Tibial nerve (tissue), 4 donors: Measurements from ENCODE around the gene FAAH.

ENCODE experiments used
- EP300 ChIP-seq, 2 donors: sonication (generic); formaldehyde crosslinking; IDR thresholded peaks; one replicate each; pipeline ENCODE4 v1.6.1; 2017; ENCODE audit warnings: antibody characterized with exemption in 2 of 2, mild to moderate bottlenecking in 1 of 2
- POLR2A ChIP-seq, 2 donors: fragments of 450-650 bp; IDR thresholded peaks; one replicate each; pipeline ENCODE4 v1.6.1; 2017; ENCODE audit warnings: antibody characterized with exemption in 2 of 2, mild to moderate bottlenecking in 2 of 2, moderate library complexity in 2 of 2
- TF ChIP-seq, protein P1 (sequence below), 5 experiments: fragments of 200-600 bp in 3 of 5; fragments of 450-650 bp in 2 of 5; sonication (generic) in 3 of 5; IDR thresholded peaks; one replicate each; pipeline ENCODE4 v1.5.1; 2016 to 2019; ENCODE audit warnings: antibody characterized with exemption in 5 of 5, mild to moderate bottlenecking in 3 of 5, moderate library complexity in 2 of 5

DNA sequence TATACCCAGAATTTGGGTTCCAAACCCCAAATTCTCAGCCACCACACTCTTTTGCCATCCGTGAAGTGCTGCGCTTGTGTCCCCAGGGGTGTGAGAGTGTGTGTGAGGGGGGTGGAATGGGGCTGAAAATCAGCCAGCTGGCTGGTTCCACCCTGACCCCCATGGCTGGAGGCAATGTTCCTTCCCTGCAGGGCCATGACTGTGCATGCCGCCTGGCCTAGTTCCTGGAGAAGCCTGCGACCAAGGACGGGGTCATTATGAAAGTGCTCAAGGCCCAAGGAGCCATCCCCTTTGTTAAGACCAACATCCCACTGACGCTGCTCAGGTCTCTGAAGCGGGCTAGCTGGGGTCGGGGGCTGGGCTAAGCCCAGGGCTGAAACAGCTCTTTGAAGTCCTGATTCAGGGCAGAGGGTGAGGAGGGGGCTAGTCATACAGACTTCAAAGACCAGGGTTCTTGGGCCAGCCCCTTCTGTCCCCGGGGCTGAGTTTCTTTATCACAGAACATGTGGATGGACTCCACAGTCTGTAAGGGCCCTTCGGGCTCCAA, 38.7 kb downstream of the FAAH start:
- TF ChIP-seq, protein P1, sequence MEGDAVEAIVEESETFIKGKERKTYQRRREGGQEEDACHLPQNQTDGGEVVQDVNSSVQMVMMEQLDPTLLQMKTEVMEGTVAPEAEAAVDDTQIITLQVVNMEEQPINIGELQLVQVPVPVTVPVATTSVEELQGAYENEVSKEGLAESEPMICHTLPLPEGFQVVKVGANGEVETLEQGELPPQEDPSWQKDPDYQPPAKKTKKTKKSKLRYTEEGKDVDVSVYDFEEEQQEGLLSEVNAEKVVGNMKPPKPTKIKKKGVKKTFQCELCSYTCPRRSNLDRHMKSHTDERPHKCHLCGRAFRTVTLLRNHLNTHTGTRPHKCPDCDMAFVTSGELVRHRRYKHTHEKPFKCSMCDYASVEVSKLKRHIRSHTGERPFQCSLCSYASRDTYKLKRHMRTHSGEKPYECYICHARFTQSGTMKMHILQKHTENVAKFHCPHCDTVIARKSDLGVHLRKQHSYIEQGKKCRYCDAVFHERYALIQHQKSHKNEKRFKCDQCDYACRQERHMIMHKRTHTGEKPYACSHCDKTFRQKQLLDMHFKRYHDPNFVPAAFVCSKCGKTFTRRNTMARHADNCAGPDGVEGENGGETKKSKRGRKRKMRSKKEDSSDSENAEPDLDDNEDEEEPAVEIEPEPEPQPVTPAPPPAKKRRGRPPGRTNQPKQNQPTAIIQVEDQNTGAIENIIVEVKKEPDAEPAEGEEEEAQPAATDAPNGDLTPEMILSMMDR (IDR thresholded peaks at IDR 0.05): no peak
- no peak for TF ChIP-seq POLR2A (IDR thresholded peaks at IDR 0.05)
- TF ChIP-seq EP300 (IDR thresholded peaks at IDR 0.05): no peak
